Measurements from ENCODE around the gene IFT43.
A peak's percentile ranks its signal among the peaks of the same experiment; 100 is the strongest.

IFT43 gene

GRCh38 chr14:76022991-76023390 is 37.4 kb downstream of the IFT43 start:
- no peak for DNase-seq

GRCh38 chr14:76023757-76024156 is 38.2 kb downstream of the IFT43 start:
- no peak for DNase-seq

GRCh38 chr14:76024211-76024907 is 38.8 kb downstream of the IFT43 start:
- DNase-seq = no peak

GRCh38 chr14:76034566-76034965 is 49.0 kb downstream of the IFT43 start:
- DNase-seq = no peak

GRCh38 chr14:76040704-76041103 is 55.1 kb downstream of the IFT43 start:
- DNase-seq = no peak

GRCh38 chr14:76045773-76046172 is 60.2 kb downstream of the IFT43 start:
- DNase-seq = no peak

- no peak for DNase-seq
These were observed 64.7 kb downstream of the IFT43 start for GRCh38 chr14:76050250-76050649.

- peak; percentile 62 for DNase-seq
These were observed 65.3 kb downstream of the IFT43 start for GRCh38 chr14:76050797-76051392.

GRCh38 chr14:76051717-76052465 is 66.3 kb downstream of the IFT43 start:
- no peak for DNase-seq

- DNase-seq = no peak
These were observed 68.2 kb downstream of the IFT43 start for GRCh38 chr14:76053572-76054355.

GRCh38 chr14:76055330-76055729 is 69.8 kb downstream of the IFT43 start:
- DNase-seq = no peak

- no peak for DNase-seq
These were observed 70.6 kb downstream of the IFT43 start for GRCh38 chr14:76056128-76056527.

- DNase-seq = no peak
These were observed 72.4 kb downstream of the IFT43 start for GRCh38 chr14:76057914-76058313.

- DNase-seq = no peak
These were observed 77.8 kb downstream of the IFT43 start for GRCh38 chr14:76063327-76063726.

- DNase-seq = no peak
These were observed 80.0 kb downstream of the IFT43 start for GRCh38 chr14:76065519-76065918.

GRCh38 chr14:76067536-76067935 is 82.0 kb downstream of the IFT43 start:
- no peak for DNase-seq

- no peak for DNase-seq
These were observed 88.2 kb downstream of the IFT43 start for GRCh38 chr14:76073717-76074116.

- DNase-seq = no peak
These were observed 91.8 kb downstream of the IFT43 start for GRCh38 chr14:76077340-76077739.

GRCh38 chr14:76078501-76078900 is 92.9 kb downstream of the IFT43 start:
- no peak for DNase-seq

GRCh38 chr14:76080025-76080424 is 94.5 kb downstream of the IFT43 start:
- DNase-seq = no peak

- no peak for DNase-seq
These were observed 94.9 kb downstream of the IFT43 start for GRCh38 chr14:76080471-76080870.

GRCh38 chr14:76081642-76082041 is 96.1 kb downstream of the IFT43 start:
- DNase-seq = no peak

All from CD4-positive, alpha-beta T cell treated with Interleukin-12 subunit alpha and Interleukin-12 subunit beta, for 1 hour (primary cell).